HCT116 (cell line): ENCODE data around the gene DTX3L. TPM values are rescaled to one million over a fixed set of nuclear protein-coding genes. Genes with fewer than 3 reads are reported as not detected.

Experiments used
- ATAC-seq: fragments of 200-7000 bp; cut with Tn5 transposase; 2 replicates; pipeline ENCODE4 v1.9.1; 2020; ENCODE audit warnings: mild to moderate bottlenecking, moderate library complexity
- BruUV-seq: library from RNA; stranded (reverse); fragments of 400-500 nt; replicated peaks from 2 replicates; lab custom pipeline; 2021; lab: Mats Ljungman, UMichigan
- CTCF ChIA-PET: fragments of 300-600 bp; sonication (Branson Sonifier 250); formaldehyde crosslinking; loops from one replicate; lab custom pipeline; 2021; ENCODE audit warnings: antibody characterized with exemption; lab: Charles Lee
- POLR2A ChIA-PET: fragments of 300-600, 350-600 bp; sonication (Branson Sonifier 250); formaldehyde crosslinking; loops from one replicate; lab custom pipeline; 2021; ENCODE audit warnings: antibody characterized with exemption; lab: Charles Lee
- RAD21 ChIA-PET, 2 experiments: fragments of 300-600 bp; sonication (Branson Sonifier 250); formaldehyde crosslinking; loops; one replicate each; lab custom pipeline; 2023; ENCODE audit warnings: low total read pairs in 2 of 2; ENCODE audit not compliant: uncharacterized antibody in 2 of 2, unreplicated experiment in 2 of 2, low non-redundant PET in 1 of 2; lab: Charles Lee
- DNase-seq: peaks from one replicate; pipeline ENCODE4 v3.0.0-alpha.2; 2010; ENCODE audit warnings: low read depth, low spot score
- H2AFZ ChIP-seq: fragments of 200-600 bp; shearing (Covaris generic), sonication (generic); 2 replicates; pipeline ENCODE4 v1.6.1; 2017; ENCODE audit warnings: low read depth, mixed run types, mixed read lengths, antibody characterized with exemption, low read length; ENCODE audit not compliant: poor library complexity, severe bottlenecking
- H3K27ac ChIP-seq: 2 replicates; pipeline ENCODE4 v1.5.1; 2012; ENCODE audit warnings: low read depth, low read length
- H3K27me3 ChIP-seq: fragments of 200-600 bp; sonication (generic); 2 replicates; pipeline ENCODE4 v1.6.1; 2016; ENCODE audit warnings: mixed run types, low read length, mixed read lengths; ENCODE audit not compliant: insufficient read depth
- H3K36me3 ChIP-seq, 2 experiments: fragments of 200-500 bp in 1 of 2; fragments of 200-600 bp in 1 of 2; sonication (Bioruptor generic) in 1 of 2; sonication (generic) in 1 of 2; 2 replicates each; pipeline versions ENCODE4 v1.5.1 to v1.6.1; 2014 to 2016; ENCODE audit warnings: low read length in 2 of 2, inconsistent platforms in 1 of 2, mixed read lengths in 1 of 2, mixed run types in 1 of 2; ENCODE audit not compliant: insufficient read depth in 2 of 2, control insufficient read depth in 1 of 2
- H3K4me1 ChIP-seq, 2 experiments: fragments of 200-600 bp in 1 of 2; sonication (generic) in 1 of 2; 2 replicates each; pipeline versions ENCODE4 v1.5.1 to v1.6.1; 2012 to 2017; ENCODE audit warnings: low read length in 2 of 2, inconsistent platforms in 1 of 2, mild to moderate bottlenecking in 1 of 2, mixed read lengths in 1 of 2, mixed run types in 1 of 2, moderate library complexity in 1 of 2; ENCODE audit not compliant: insufficient read depth in 2 of 2, control insufficient read depth in 1 of 2
- H3K4me2 ChIP-seq: fragments of 200-600 bp; sonication (generic); 2 replicates; pipeline ENCODE4 v1.6.1; 2017; ENCODE audit warnings: mixed run types, low read length, mixed read lengths
- H3K4me3 ChIP-seq, 2 experiments: fragments of 200-600 bp in 1 of 2; sonication (generic) in 1 of 2; replicated peaks in 1 of 2; 2 replicates each; pipeline ENCODE4 v1.5.1; 2011 to 2016; ENCODE audit warnings: low read length in 2 of 2, control low read depth in 1 of 2, low read depth in 1 of 2, mild to moderate bottlenecking in 1 of 2, mixed read lengths in 1 of 2, mixed run types in 1 of 2
- H3K79me2 ChIP-seq: fragments of 200-600 bp; sonication (generic); 2 replicates; pipeline ENCODE4 v1.6.1; 2017; ENCODE audit warnings: mild to moderate bottlenecking, mixed run types, low read length, moderate library complexity, mixed read lengths; ENCODE audit not compliant: insufficient read depth
- H3K9ac ChIP-seq: fragments of 200-600 bp; sonication (generic); 2 replicates; pipeline ENCODE4 v1.6.1; 2016; ENCODE audit warnings: low read length, mixed read lengths
- H3K9me2 ChIP-seq: fragments of 200-600 bp; sonication (generic), shearing (Covaris generic); 2 replicates; pipeline ENCODE4 v1.6.1; 2017; ENCODE audit warnings: mixed run types, mild to moderate bottlenecking, moderate library complexity; ENCODE audit not compliant: insufficient read depth
- H3K9me3 ChIP-seq, 2 experiments: fragments of 200-500 bp in 1 of 2; fragments of 200-600 bp in 1 of 2; sonication (Bioruptor generic) in 1 of 2; sonication (generic) in 1 of 2; 2 replicates each; pipeline ENCODE4 v1.6.1; 2014 to 2017; ENCODE audit warnings: low read length in 2 of 2, mixed read lengths in 2 of 2, inconsistent platforms in 1 of 2, low read depth in 1 of 2, mild to moderate bottlenecking in 1 of 2, mixed run types in 1 of 2, moderate library complexity in 1 of 2; ENCODE audit not compliant: control insufficient read depth in 1 of 2, insufficient read depth in 1 of 2
- H4K20me1 ChIP-seq: fragments of 200-600 bp; sonication (generic), shearing (Covaris generic); 2 replicates; pipeline ENCODE4 v1.6.1; 2017; ENCODE audit warnings: mixed run types, mild to moderate bottlenecking, moderate library complexity; ENCODE audit not compliant: insufficient read depth
- CBX3 ChIP-seq: IDR thresholded peaks from 2 replicates; pipeline ENCODE4 v1.6.1; 2012; ENCODE audit warnings: low read depth
- CEBPB ChIP-seq: IDR thresholded peaks from 2 replicates; pipeline ENCODE4 v1.6.1; 2012; ENCODE audit warnings: low read depth
- CTCF ChIP-seq, 3 experiments: fragments of 200-600 bp in 1 of 3; sonication (generic) in 1 of 3; IDR thresholded peaks in 2 of 3; conservative IDR thresholded peaks in 1 of 3; 2 replicates each; pipeline ENCODE4 v1.5.1; 2012 to 2017; ENCODE audit warnings: low read depth in 2 of 3, low read length in 2 of 3, antibody characterized with exemption in 1 of 3, borderline replicate concordance in 1 of 3, control low read depth in 1 of 3, mild to moderate bottlenecking in 1 of 3, mixed read lengths in 1 of 3, mixed run types in 1 of 3, moderate library complexity in 1 of 3; ENCODE audit not compliant: insufficient read depth in 1 of 3
- EGR1 ChIP-seq: IDR thresholded peaks from 2 replicates; pipeline ENCODE4 v1.6.1; 2012; ENCODE audit warnings: low read depth
- EZH2 ChIP-seq: fragments of 200-600 bp; sonication (generic); IDR thresholded peaks from 2 replicates; pipeline ENCODE4 v1.6.1; 2017; ENCODE audit warnings: antibody characterized with exemption, mixed run types
- FOSL1 ChIP-seq: IDR thresholded peaks from 2 replicates; pipeline ENCODE4 v1.6.1; 2012; ENCODE audit warnings: low read depth
- RAD21 ChIP-seq: IDR thresholded peaks from 2 replicates; pipeline ENCODE4 v1.6.1; 2012; ENCODE audit warnings: low read depth, mild to moderate bottlenecking
- TCF7L2 ChIP-seq: IDR thresholded peaks from 2 replicates; pipeline ENCODE4 v1.7.0; 2011; ENCODE audit warnings: borderline replicate concordance, inconsistent platforms; ENCODE audit not compliant: insufficient read depth, insufficient read length; ENCODE audit errors: extremely low read depth
- YY1 ChIP-seq: IDR thresholded peaks from 2 replicates; pipeline ENCODE4 v1.6.1; 2011; ENCODE audit warnings: low read length, low read depth, moderate library complexity, mild to moderate bottlenecking; ENCODE audit not compliant: insufficient replicate concordance; ENCODE audit errors: extremely low read depth
- intact Hi-C: fragments of 100-400 bp; cut with micrococcal nuclease; formaldehyde crosslinking; loops from 2 replicates; pipeline ENCODE4 v1.10.0; 2022
- total RNA-seq: library from RNA; stranded (reverse); gene quantifications from one replicate; pipeline ENCODE4 v1.2.1, GENCODE V29; 2021; ENCODE audit not compliant: unreplicated experiment
- TF ChIP-seq, protein P1 (sequence below): IDR thresholded peaks from 2 replicates; pipeline ENCODE4 v1.6.1; 2011; ENCODE audit warnings: mild to moderate bottlenecking, low read length, moderate library complexity; ENCODE audit not compliant: insufficient replicate concordance; ENCODE audit errors: extremely low read depth
- TF ChIP-seq, protein P2 (sequence below): IDR thresholded peaks from 2 replicates; pipeline ENCODE4 v1.6.1; 2012

Gene DTX3L
- total RNA-seq, 1 experiment from 2014 or later = 13.1 TPM

DNA sequence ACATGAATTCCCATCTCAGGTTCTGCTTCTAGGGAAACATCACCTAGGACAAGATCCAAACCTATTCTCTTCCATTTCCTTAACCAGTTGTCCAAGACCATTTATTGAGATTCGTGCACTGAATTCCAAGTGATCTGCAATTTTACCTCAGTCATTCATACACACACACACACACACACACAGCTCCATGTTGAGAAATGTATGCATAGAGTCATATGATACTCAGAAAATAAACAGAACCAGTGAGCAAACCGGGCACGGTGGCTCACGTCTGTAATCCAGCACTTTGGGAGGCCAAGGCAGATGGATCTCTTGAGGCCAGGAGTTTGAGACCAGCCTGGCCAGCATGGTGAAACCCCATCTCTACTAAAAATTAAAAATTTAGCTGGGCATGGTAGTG, 43.3 kb upstream of the DTX3L start (continued):
- TF ChIP-seq CTCF (IDR thresholded peaks at IDR 0.05 in 2 of 3, conservative IDR thresholded peaks at IDR 0.05 in 1 of 3; ENCODE audit: borderline replicate concordance in 1 of 3, insufficient read depth in 1 of 3, low read depth in 2 of 3, low read length in 2 of 3) = no peak
- no peak for TF ChIP-seq CBX3
- no peak for TF ChIP-seq YY1
- TF ChIP-seq FOSL1 = no peak

DNA sequence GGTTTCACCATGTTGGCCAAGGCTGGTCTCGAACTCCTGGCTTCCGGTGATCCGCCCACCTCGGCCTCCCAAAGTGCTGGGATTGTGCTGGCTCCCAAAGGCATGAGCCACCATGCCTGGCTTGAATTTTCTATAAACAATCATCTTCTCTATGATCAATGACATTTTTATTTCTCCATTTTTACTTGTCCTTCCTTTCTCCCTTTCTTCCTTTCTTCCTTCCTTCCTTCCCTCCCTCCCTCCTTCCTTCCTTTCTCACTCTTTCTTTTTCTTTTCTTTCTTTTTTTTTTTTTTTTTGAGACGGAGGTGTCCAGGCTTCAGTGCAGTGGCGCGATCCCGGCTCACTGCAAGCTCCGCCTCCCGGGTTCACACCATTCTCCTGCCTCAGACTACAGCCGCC, 40.8 kb upstream of the DTX3L start:
- no peaks in the 10 kb centered on the region for H3K79me2 ChIP-seq
- no peak for ATAC-seq

More for the DNA sequence above, 40.8 kb upstream of the DTX3L start:
- ChIA-PET CTCF (no interaction called here), RAD21 (no interaction called here), POLR2A (no interaction called here)
- Histone ChIP-seq H3K9ac (no peak overlapping the region), H4K20me1 (no peaks in the 10 kb centered on the region), H3K36me3 (no peaks in the 10 kb centered on the region), H3K27ac (no peak overlapping the region), H2AFZ (no peak overlapping the region), H3K27me3 (no peaks in the 10 kb centered on the region), H3K9me3 (no peaks in the 10 kb centered on the region), H3K4me3 (no peak overlapping the region), H3K4me2 (no peak overlapping the region), H3K9me2 (no peaks in the 10 kb centered on the region), H3K4me1 (no peaks in the 10 kb centered on the region)
- intact Hi-C loops = no loop called here
- TF ChIP-seq, protein P1, sequence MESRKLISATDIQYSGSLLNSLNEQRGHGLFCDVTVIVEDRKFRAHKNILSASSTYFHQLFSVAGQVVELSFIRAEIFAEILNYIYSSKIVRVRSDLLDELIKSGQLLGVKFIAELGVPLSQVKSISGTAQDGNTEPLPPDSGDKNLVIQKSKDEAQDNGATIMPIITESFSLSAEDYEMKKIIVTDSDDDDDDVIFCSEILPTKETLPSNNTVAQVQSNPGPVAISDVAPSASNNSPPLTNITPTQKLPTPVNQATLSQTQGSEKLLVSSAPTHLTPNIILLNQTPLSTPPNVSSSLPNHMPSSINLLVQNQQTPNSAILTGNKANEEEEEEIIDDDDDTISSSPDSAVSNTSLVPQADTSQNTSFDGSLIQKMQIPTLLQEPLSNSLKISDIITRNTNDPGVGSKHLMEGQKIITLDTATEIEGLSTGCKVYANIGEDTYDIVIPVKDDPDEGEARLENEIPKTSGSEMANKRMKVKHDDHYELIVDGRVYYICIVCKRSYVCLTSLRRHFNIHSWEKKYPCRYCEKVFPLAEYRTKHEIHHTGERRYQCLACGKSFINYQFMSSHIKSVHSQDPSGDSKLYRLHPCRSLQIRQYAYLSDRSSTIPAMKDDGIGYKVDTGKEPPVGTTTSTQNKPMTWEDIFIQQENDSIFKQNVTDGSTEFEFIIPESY = no peak
- TF ChIP-seq EZH2 = no peak
- no peak for TF ChIP-seq EGR1
- TF ChIP-seq CBX3 = no peak
- TF ChIP-seq RAD21 = no peak
- no peak for TF ChIP-seq CTCF (IDR thresholded peaks at IDR 0.05 in 2 of 3, conservative IDR thresholded peaks at IDR 0.05 in 1 of 3; ENCODE audit: borderline replicate concordance in 1 of 3, insufficient read depth in 1 of 3, low read depth in 2 of 3, low read length in 2 of 3)
- TF ChIP-seq, protein P2, sequence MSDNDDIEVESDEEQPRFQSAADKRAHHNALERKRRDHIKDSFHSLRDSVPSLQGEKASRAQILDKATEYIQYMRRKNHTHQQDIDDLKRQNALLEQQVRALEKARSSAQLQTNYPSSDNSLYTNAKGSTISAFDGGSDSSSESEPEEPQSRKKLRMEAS = no peak
- no peak for TF ChIP-seq TCF7L2
- TF ChIP-seq CEBPB = no peak
- no TSS peak for BruUV-seq
- DNase-seq = no peak
